Caco-2 (cell line): ENCODE measurements around the gene BICD1. TPM values are rescaled to one million over a fixed set of nuclear protein-coding genes. Genes with fewer than 3 reads are reported as not detected.

Source experiments
- BruUV-seq: library from RNA; stranded (reverse); fragments of 400-500 nt; replicated peaks from 2 replicates; lab custom pipeline; 2021; lab: Mats Ljungman, UMichigan
- CTCF ChIA-PET: fragments of 300-600 bp; sonication (Branson Sonifier 250); formaldehyde crosslinking; loops from one replicate; lab custom pipeline; 2022; ENCODE audit warnings: antibody characterized with exemption; lab: Charles Lee
- POLR2A ChIA-PET: fragments of 300-600 bp; sonication (Branson Sonifier 250); formaldehyde crosslinking; loops from one replicate; lab custom pipeline; 2022; ENCODE audit warnings: antibody characterized with exemption; lab: Charles Lee
- DNase-seq, 2 experiments: peaks; one replicate each; pipeline versions ENCODE4 v3.0.0 to v3.0.0-alpha.2; 2020 to 2022
- H3K27me3 ChIP-seq: replicated peaks from 2 replicates; pipeline ENCODE4 v1.6.0; 2011; ENCODE audit warnings: low read length; ENCODE audit not compliant: control insufficient read depth, insufficient read depth
- H3K36me3 ChIP-seq: 2 replicates; pipeline ENCODE4 v1.5.1; 2011; ENCODE audit warnings: low read length; ENCODE audit not compliant: control insufficient read depth, insufficient read depth
- H3K4me1 ChIP-seq: fragments of 250-450 bp; sonication (Bioruptor Pico); 2 replicates; pipeline ENCODE4 v1.5.1; 2020; ENCODE audit warnings: mild to moderate bottlenecking
- H3K4me3 ChIP-seq: 2 replicates; pipeline ENCODE4 v1.5.1; 2011; ENCODE audit warnings: low read depth, mild to moderate bottlenecking, control low read depth, low read length
- H3K9me3 ChIP-seq: fragments of 250-450 bp; sonication (Bioruptor Pico); 2 replicates; pipeline ENCODE4 v1.5.1; 2020; ENCODE audit warnings: mild to moderate bottlenecking, moderate library complexity
- H3K27ac Mint-ChIP-seq: one replicate; pipeline ENCODE4 v1.8.0; 2022; ENCODE audit warnings: mixed read lengths; ENCODE audit not compliant: unreplicated experiment
- H3K27me3 Mint-ChIP-seq: one replicate; pipeline ENCODE4 v1.8.0; 2022; ENCODE audit warnings: mixed read lengths; ENCODE audit not compliant: insufficient read depth, unreplicated experiment
- H3K36me3 Mint-ChIP-seq: one replicate; pipeline ENCODE4 v1.8.0; 2022; ENCODE audit warnings: mild to moderate bottlenecking, mixed read lengths; ENCODE audit not compliant: insufficient read depth, unreplicated experiment
- H3K4me1 Mint-ChIP-seq: one replicate; pipeline ENCODE4 v1.8.0; 2022; ENCODE audit warnings: low read depth, mixed read lengths; ENCODE audit not compliant: unreplicated experiment
- H3K4me3 Mint-ChIP-seq: one replicate; pipeline ENCODE4 v1.8.0; 2022; ENCODE audit warnings: mild to moderate bottlenecking, moderate library complexity, mixed read lengths; ENCODE audit not compliant: unreplicated experiment
- H3K9me3 Mint-ChIP-seq: one replicate; pipeline ENCODE4 v1.8.0; 2022; ENCODE audit warnings: mixed read lengths; ENCODE audit not compliant: unreplicated experiment
- CTCF ChIP-seq, 2 experiments: fragments of 200-600 bp in 1 of 2; IDR thresholded peaks; 1 replicate in 1 of 2; 2 replicates in 1 of 2; pipeline versions ENCODE4 v1.5.1 to v1.8.0; 2011 to 2022; ENCODE audit warnings: antibody characterized with exemption in 1 of 2, control low read depth in 1 of 2, inconsistent platforms in 1 of 2, low read depth in 1 of 2, low read length in 1 of 2, mild to moderate bottlenecking in 1 of 2, moderate library complexity in 1 of 2; ENCODE audit not compliant: insufficient read depth in 1 of 2, severe bottlenecking in 1 of 2, unreplicated experiment in 1 of 2
- intact Hi-C: fragments of 100-400 bp; cut with micrococcal nuclease; formaldehyde crosslinking; loops from one replicate; pipeline ENCODE4 v1.10.0; 2022; ENCODE audit not compliant: unreplicated experiment
- total RNA-seq: library from RNA; stranded (reverse); gene quantifications from 2 replicates; pipeline ENCODE4 v1.2.3, GENCODE V29; 2022

BICD1 gene
- total RNA-seq, 1 experiment from 2014 or later: 36.2 TPM

- intact Hi-C loops: no loop called here
- CTCF ChIA-PET: no interaction called here
- no peaks in the 10 kb centered on the region for H3K9me3 Mint-ChIP-seq
- Histone ChIP-seq H3K36me3 (no peaks in the 10 kb centered on the region), H3K27me3 (no peaks in the 10 kb centered on the region), H3K9me3 (no peaks in the 10 kb centered on the region), H3K4me1 (no peaks in the 10 kb centered on the region), H3K4me3 (no peak overlapping the region)
- no peak for DNase-seq
- BruUV-seq: no TSS peak
- POLR2A ChIA-PET: no interaction called here
- TF ChIP-seq CTCF (IDR thresholded peaks at IDR 0.05; ENCODE audit: insufficient read depth in 1 of 2, low read depth in 1 of 2, low read length in 1 of 2, severe bottlenecking in 1 of 2, unreplicated experiment in 1 of 2): no peak
- H3K36me3 Mint-ChIP-seq: no peaks in the 10 kb centered on the region
- H3K27ac Mint-ChIP-seq: no peak overlapping the region
- peaks cover 9% of the 10 kb centered on the region for H3K4me1 Mint-ChIP-seq
- H3K27me3 Mint-ChIP-seq: no peaks in the 10 kb centered on the region
- no peak overlapping the region for H3K4me3 Mint-ChIP-seq
Observed at GRCh38 chr12:32211900-32212156, 105.2 kb downstream of the BICD1 start.

- no peak overlapping the region for H3K27ac Mint-ChIP-seq
- H3K9me3 Mint-ChIP-seq: no peaks in the 10 kb centered on the region
- no peak for DNase-seq
- H3K36me3 Mint-ChIP-seq: peaks cover 7% of the 10 kb centered on the region
- H3K9me3 ChIP-seq: no peaks in the 10 kb centered on the region
- no peak overlapping the region for H3K4me3 ChIP-seq
- H3K27me3 ChIP-seq: no peaks in the 10 kb centered on the region
- POLR2A ChIA-PET: interaction anchor here (0.6 kb wide), 1 partner anchor 888 kb away, joined by 3 read pairs; no protein-coding TSS in a partner anchor
- H3K27me3 Mint-ChIP-seq: no peaks in the 10 kb centered on the region
- no peaks in the 10 kb centered on the region for H3K36me3 ChIP-seq
- TF ChIP-seq CTCF (IDR thresholded peaks at IDR 0.05; ENCODE audit: insufficient read depth in 1 of 2, low read depth in 1 of 2, low read length in 1 of 2, severe bottlenecking in 1 of 2, unreplicated experiment in 1 of 2): no peak
- intact Hi-C loops: no loop called here
- no peaks in the 10 kb centered on the region for H3K4me1 ChIP-seq
- no peaks in the 10 kb centered on the region for H3K4me1 Mint-ChIP-seq
- CTCF ChIA-PET: no interaction called here
- no peak overlapping the region for H3K4me3 Mint-ChIP-seq
- no TSS peak for BruUV-seq
Observed at GRCh38 chr12:32214723-32215122, 108.1 kb downstream of the BICD1 start.

- intact Hi-C loops: no loop called here
- Histone ChIP-seq H3K4me3 (no peak overlapping the region), H3K36me3 (no peaks in the 10 kb centered on the region), H3K4me1 (no peaks in the 10 kb centered on the region), H3K27me3 (no peaks in the 10 kb centered on the region), H3K9me3 (no peaks in the 10 kb centered on the region)
- Mint-ChIP-seq H3K27ac (no peak overlapping the region), H3K27me3 (no peaks in the 10 kb centered on the region), H3K4me1 (no peaks in the 10 kb centered on the region), H3K9me3 (no peaks in the 10 kb centered on the region), H3K4me3 (no peak overlapping the region), H3K36me3 (peaks cover 7% of the 10 kb centered on the region)
- BruUV-seq: no TSS peak
- CTCF ChIA-PET: no interaction called here
- POLR2A ChIA-PET: no interaction called here
- no peak for DNase-seq
- no peak for TF ChIP-seq CTCF (IDR thresholded peaks at IDR 0.05; ENCODE audit: insufficient read depth in 1 of 2, low read depth in 1 of 2, low read length in 1 of 2, severe bottlenecking in 1 of 2, unreplicated experiment in 1 of 2)
Observed at GRCh38 chr12:32217354-32218310, 111.0 kb downstream of the BICD1 start.
